ENCODE measurements around the gene SFMBT2.
"Not testable (repeated sequence)": the region's sequence is repeated elsewhere in the genome, so short reads cannot be mapped to it uniquely, and the experiment has no call there.

SFMBT2 gene

GRCh38 chr10:7400068-7400715, 10.6 kb downstream of the SFMBT2 start:
- no peak for DNase-seq

GRCh38 chr10:7399533-7399932, 11.3 kb downstream of the SFMBT2 start:
- no peak for DNase-seq

GRCh38 chr10:7397049-7398035, 13.5 kb downstream of the SFMBT2 start:
- no peak for DNase-seq

GRCh38 chr10:7392301-7392700, 18.5 kb downstream of the SFMBT2 start:
- not testable (repeated sequence) for DNase-seq

- DNase-seq: no peak
Measured at GRCh38 chr10:7391748-7392147, 19.1 kb downstream of the SFMBT2 start.

GRCh38 chr10:7390689-7391110, 20.1 kb downstream of the SFMBT2 start:
- not testable (repeated sequence) for DNase-seq

GRCh38 chr10:7389844-7390243, 21.0 kb downstream of the SFMBT2 start:
- DNase-seq: no peak

- no peak for DNase-seq
Measured at GRCh38 chr10:7389346-7389745, 21.5 kb downstream of the SFMBT2 start.

GRCh38 chr10:7388602-7389001, 22.2 kb downstream of the SFMBT2 start:
- DNase-seq: no peak

GRCh38 chr10:7388149-7388548, 22.7 kb downstream of the SFMBT2 start:
- DNase-seq: not testable (repeated sequence)

GRCh38 chr10:7385114-7385513, 25.7 kb downstream of the SFMBT2 start:
- no peak for DNase-seq

GRCh38 chr10:7383442-7383841, 27.4 kb downstream of the SFMBT2 start:
- DNase-seq: no peak

- no peak for DNase-seq
Measured at GRCh38 chr10:7380704-7381241, 30.1 kb downstream of the SFMBT2 start.

- no peak for DNase-seq
Measured at GRCh38 chr10:7378602-7379403, 32.0 kb downstream of the SFMBT2 start.

- DNase-seq: no peak
Measured at GRCh38 chr10:7377614-7378248, 33.1 kb downstream of the SFMBT2 start.

- no peak for DNase-seq
Measured at GRCh38 chr10:7374795-7375194, 36.0 kb downstream of the SFMBT2 start.

- no peak for DNase-seq
Measured at GRCh38 chr10:7373039-7373438, 37.8 kb downstream of the SFMBT2 start.

GRCh38 chr10:7372504-7372903, 38.3 kb downstream of the SFMBT2 start:
- no peak for DNase-seq

- no peak for DNase-seq
Measured at GRCh38 chr10:7370511-7370910, 40.3 kb downstream of the SFMBT2 start.

- DNase-seq: no peak
Measured at GRCh38 chr10:7365027-7365745, 45.6 kb downstream of the SFMBT2 start.

- DNase-seq: no peak
Measured at GRCh38 chr10:7364474-7364873, 46.4 kb downstream of the SFMBT2 start.

GRCh38 chr10:7363700-7364099, 47.1 kb downstream of the SFMBT2 start:
- no peak for DNase-seq

All from NCI-H2029 treated with DMSO at 0.1 percent for 48 hours (cell line).